Measurements from ENCODE around the gene BPIFA1. TPM values are rescaled to one million over a fixed set of nuclear protein-coding genes. Genes with fewer than 3 reads are reported as not detected.

The BPIFA1 gene
- total and polyA plus RNA-seq, 2 of the 8 experiments (the other 6 are each of a cell fraction or from before 2014, with no cell fraction given), result not detected

GRCh38 chr20:33281550-33282146, 45.9 kb downstream of the BPIFA1 start:
- Histone ChIP-seq H3K27ac (ENCODE audit: low read depth, low read length) (no peak overlapping the region), H3K18ac (ENCODE audit: extremely low read depth, low read length) (no peak overlapping the region), H3K36me3 (ENCODE audit: control insufficient read depth in 2 of 4, insufficient read depth in 4 of 4, low read length in 3 of 4) (no peaks in the 10 kb centered on the region), H4K5ac (ENCODE audit: insufficient read length, low read depth, low read length) (no peak overlapping the region), H3K56ac (replicated peaks; ENCODE audit: insufficient read length, low read depth, low read length) (no peak overlapping the region), H2BK15ac (ENCODE audit: low read length) (no peak overlapping the region; the same call in 1 of the 2 replicates), H4K8ac (ENCODE audit: extremely low read depth, insufficient read depth, low read length) (no peak overlapping the region), H4K20me1 (replicated peaks in 1 of 2; ENCODE audit: control insufficient read depth in 1 of 2, insufficient read depth in 2 of 2, low read length in 2 of 2) (no peaks in the 10 kb centered on the region), H4K91ac (replicated peaks; ENCODE audit: insufficient read length, low read length) (no peak overlapping the region), H2BK5ac (ENCODE audit: low read depth, low read length) (no peak overlapping the region), H2BK120ac (replicated peaks; ENCODE audit: low read depth, low read length) (no peak overlapping the region), H2BK12ac (ENCODE audit: low read depth, low read length) (no peak overlapping the region), H2AFZ (ENCODE audit: low read length) (no peak overlapping the region), H3K9ac (replicated peaks in 1 of 4; ENCODE audit: extremely low read depth in 1 of 4, low read depth in 3 of 4, low read length in 3 of 4) (no peak overlapping the region), H3K79me2 (ENCODE audit: control insufficient read depth in 1 of 2, insufficient read depth in 2 of 2, low read length in 2 of 2) (no peaks in the 10 kb centered on the region), H3K23ac (ENCODE audit: insufficient read length) (no peak overlapping the region), H3K23me2 (ENCODE audit: low read depth, low read length) (0 out of 2 replicates have a peak, but pooled peaks cover 2% of the 10 kb centered on the region), H3K4ac (replicated peaks; ENCODE audit: insufficient read length, low read depth, low read length) (no peak overlapping the region), H3K14ac (ENCODE audit: insufficient read length) (no peak overlapping the region), H2BK20ac (ENCODE audit: low read length) (no peak overlapping the region), H3K4me2 (ENCODE audit: insufficient read depth in 1 of 2, low read depth in 2 of 2, low read length in 2 of 2) (no peak overlapping the region), H3K27me3 (replicated peaks in 1 of 4; ENCODE audit: control insufficient read depth in 3 of 4, extremely low read depth in 1 of 4, insufficient read depth in 3 of 4, low read length in 3 of 4) (no peaks in the 10 kb centered on the region), H3K9me3 (ENCODE audit: insufficient read depth in 2 of 2, low read depth in 1 of 2, low read length in 1 of 2) (no peaks in the 10 kb centered on the region), H3K4me3 (ENCODE audit: extremely low read depth in 1 of 4, insufficient read depth in 2 of 4, low read depth in 3 of 4, low read length in 4 of 4) (no peak overlapping the region), H3K4me1 (replicated peaks in 1 of 4; ENCODE audit: control insufficient read depth in 3 of 4, insufficient read depth in 4 of 4, low read length in 3 of 4) (peaks cover 0 to 12% (median 8%) of the 10 kb centered on the region in 4 experiments; a peak in 6 of 7 replicates), H2AK5ac (ENCODE audit: low read depth, low read length) (no peak overlapping the region), H3K79me1 (ENCODE audit: low read depth, low read length) (no peaks in the 10 kb centered on the region)
- ChIA-PET CTCF (ENCODE audit: partially characterized antibody) (interaction anchor here (1.0 to 2.8 kb wide), 4 partner anchors 8 to 19 kb away, joined by 5 to 13 read pairs (median 7); no protein-coding TSS in a partner anchor), POLR2A (ENCODE audit: partially characterized antibody) (no interaction called here)
- DNase-seq (ENCODE audit: low read depth in 1 of 2, low spot score in 2 of 2), result no peak
- 94% methylated on average over 11 of the region's 11 CpGs; no CpG with 5 or more reads in 1 of the 2 experiments for WGBS, 2 experiments (ENCODE audit: extremely low coverage in 1 of 2, insufficient coverage in 1 of 2, insufficient read length in 1 of 2, insufficient replicate concordance in 2 of 2, low coverage in 1 of 2, low lambda C conversion rate in 2 of 2, missing lambda C conversion rate in 1 of 2)
- no peak for FAIRE-seq
- no peak for TF ChIP-seq CTBP2 (IDR thresholded peaks at IDR 0.05; ENCODE audit: borderline replicate concordance, insufficient read depth, insufficient read length, low read length)
- TF ChIP-seq SIX5 (IDR thresholded peaks at IDR 0.05; ENCODE audit: low read depth, low read length), result no peak
- no peak for TF ChIP-seq TAF7 (optimal IDR thresholded peaks at IDR 0.05; ENCODE audit: borderline replicate concordance, low read depth, low read length)
- TF ChIP-seq JUND (IDR thresholded peaks at IDR 0.05; ENCODE audit: low read length), result no peak
- TF ChIP-seq ATF3 (IDR thresholded peaks at IDR 0.05; ENCODE audit: insufficient read depth, low read depth, low read length), result no peak
- no peak for TF ChIP-seq POLR2A (IDR thresholded peaks at IDR 0.05; ENCODE audit: control extremely low read depth in 1 of 2, low read depth in 2 of 2, low read length in 2 of 2)
- TF ChIP-seq RAD21 (IDR thresholded peaks at IDR 0.05 in 1 of 2, conservative IDR thresholded peaks at IDR 0.05 in 1 of 2; ENCODE audit: low read depth in 2 of 2, low read length in 2 of 2), result no peak
- TF ChIP-seq EZH2 (IDR thresholded peaks at IDR 0.05; ENCODE audit: low read depth, low read length, severe bottlenecking), result no peak
- TF ChIP-seq MAX (IDR thresholded peaks at IDR 0.05), result no peak
- no peak for TF ChIP-seq YY1 (IDR thresholded peaks at IDR 0.05; ENCODE audit: low read depth, low read length)
- TF ChIP-seq USF2 (IDR thresholded peaks at IDR 0.05; ENCODE audit: low read length), result no peak
